NCI-H1105 (cell line): ENCODE measurements around the gene ACP2.

Experiments used
- DNase-seq: peaks from one replicate; lab custom pipeline; 2025; lab: John Stamatoyannopoulos, UW

The ACP2 gene

DNA sequence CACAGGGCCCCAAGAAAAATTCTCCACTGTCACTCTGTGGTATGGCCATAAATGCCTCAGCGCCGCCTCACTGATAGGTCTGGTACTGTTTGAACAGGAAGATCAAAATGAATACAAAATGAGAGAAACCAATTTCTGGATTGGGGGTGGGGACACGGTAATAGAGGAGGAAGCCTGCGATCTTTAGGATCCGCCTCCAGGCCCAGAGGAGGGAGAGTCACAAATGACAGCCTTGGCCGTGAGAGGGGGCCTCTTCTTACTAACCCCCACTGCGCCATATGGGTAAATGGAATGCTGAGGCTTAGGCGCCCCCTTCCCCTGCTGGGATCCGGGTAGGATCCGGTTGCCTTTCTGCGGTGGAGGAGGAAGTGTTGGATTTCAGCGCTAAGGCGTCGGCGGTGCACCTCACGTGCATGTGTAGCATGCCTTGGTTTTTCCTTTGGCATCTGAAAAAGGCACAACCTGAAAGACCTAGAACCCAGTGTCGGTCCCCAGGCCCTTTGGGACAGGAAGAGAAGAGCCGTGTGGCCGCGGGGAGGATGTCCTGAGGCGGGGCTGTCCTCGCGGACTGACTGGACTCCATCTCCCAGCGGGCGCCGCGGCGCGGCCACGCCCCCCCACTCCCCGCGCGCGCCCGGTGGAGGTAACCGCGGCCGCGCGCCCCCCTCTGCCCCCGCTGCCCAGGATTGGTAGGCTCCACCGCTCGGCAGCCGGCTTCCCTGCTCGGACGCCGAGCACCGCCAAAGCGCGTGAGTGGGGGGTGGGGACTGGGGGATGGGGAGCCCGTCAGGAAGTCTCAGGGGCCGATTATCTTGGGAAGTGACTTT, 20.6 kb upstream of the ACP2 start:
- peak; percentile 89 for DNase-seq

DNA sequence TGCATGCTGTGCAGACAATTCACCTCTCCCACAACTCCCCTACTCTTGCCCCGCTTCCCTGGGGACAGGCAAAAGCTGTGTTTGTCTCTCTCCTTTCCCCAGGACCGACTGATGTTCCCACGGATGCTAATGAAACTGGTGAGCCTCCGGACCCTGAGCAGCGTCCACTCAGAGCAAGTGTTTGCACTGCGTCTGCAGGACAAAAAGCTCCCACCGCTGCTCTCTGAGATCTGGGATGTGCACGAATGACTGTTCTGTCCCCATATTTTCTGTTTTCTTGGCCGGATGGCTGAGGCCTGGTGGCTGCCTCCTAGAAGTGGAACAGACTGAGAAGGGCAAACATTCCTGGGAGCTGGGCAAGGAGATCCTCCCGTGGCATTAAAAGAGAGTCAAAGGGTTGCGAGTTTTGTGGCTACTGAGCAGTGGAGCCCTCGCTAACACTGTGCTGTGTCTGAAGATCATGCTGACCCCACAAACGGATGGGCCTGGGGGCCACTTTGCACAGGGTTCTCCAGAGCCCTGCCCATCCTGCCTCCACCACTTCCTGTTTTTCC, 19.9 kb upstream of the ACP2 start:
- DNase-seq, result no peak

DNA sequence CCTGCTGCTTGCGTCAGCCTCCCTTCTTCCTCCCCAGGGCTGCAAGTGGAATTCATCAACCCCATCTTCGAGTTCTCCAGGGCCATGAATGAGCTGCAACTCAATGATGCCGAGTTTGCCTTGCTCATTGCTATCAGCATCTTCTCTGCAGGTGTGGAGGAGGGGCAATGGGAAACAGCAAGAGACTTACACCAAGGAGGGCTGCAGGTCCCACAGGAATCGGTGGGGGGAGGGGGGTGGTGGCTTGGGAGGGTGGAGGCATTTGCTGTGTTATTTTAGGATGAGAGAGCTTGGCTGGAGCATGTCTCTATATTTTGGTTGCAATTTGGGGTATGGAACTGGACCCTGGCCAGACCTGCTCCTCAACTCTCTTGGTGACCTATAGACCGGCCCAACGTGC, 19.3 kb upstream of the ACP2 start:
- no peak for DNase-seq

DNA sequence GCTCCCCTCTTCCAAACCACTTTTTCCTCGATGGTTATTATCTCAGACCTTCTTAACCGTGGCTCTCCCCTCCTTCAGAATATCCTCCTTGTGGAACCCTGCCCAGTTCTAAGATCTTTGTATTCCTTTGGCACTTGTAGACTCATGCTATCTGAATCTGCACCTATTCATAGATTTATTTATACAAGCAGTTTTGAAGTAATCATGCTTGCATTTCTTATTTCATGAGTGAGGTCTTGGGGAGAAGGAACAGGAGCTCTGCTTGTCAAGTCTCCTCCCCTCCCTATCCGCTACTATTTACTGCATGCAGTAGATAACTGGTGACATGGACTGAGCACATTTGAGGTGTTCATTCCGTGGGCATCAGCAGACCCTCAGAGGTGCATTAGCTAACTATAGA, 15.9 kb upstream of the ACP2 start:
- no peak for DNase-seq

DNA sequence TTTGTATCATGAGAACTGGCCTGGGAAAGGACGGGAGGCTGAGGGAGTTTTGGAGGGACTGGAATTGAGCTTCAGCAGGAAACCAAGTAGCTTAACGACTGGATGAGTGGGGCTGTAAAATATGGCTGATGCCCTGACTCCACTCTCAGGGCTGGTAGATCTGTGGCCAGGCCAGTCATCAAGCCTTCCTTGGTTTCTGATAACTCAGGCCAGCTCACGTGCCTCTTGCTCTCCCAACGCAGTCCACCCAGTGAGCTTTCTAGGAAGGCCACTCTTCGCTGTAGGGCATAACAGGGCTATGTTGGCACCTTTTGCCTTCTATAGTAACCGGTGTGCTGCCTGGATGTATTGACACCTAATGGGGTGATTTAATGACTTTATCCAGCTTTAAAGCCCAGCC, 15.5 kb upstream of the ACP2 start:
- no peak for DNase-seq

DNA sequence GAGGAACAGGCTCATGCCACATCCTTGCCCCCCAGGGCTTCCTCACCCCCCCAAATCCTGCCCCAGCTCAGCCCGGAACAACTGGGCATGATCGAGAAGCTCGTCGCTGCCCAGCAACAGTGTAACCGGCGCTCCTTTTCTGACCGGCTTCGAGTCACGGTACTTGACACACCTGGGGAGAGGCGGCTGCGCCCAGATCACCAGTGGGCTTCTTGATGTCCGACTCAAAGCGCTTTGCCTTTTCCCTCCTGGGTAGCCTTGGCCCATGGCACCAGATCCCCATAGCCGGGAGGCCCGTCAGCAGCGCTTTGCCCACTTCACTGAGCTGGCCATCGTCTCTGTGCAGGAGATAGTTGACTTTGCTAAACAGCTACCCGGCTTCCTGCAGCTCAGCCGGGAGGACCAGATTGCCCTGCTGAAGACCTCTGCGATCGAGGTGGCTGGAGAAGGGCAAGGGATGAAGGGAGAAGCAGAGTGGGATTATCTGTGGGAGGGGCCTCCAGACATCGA, 12.7 kb upstream of the ACP2 start:
- no peak for DNase-seq

DNA sequence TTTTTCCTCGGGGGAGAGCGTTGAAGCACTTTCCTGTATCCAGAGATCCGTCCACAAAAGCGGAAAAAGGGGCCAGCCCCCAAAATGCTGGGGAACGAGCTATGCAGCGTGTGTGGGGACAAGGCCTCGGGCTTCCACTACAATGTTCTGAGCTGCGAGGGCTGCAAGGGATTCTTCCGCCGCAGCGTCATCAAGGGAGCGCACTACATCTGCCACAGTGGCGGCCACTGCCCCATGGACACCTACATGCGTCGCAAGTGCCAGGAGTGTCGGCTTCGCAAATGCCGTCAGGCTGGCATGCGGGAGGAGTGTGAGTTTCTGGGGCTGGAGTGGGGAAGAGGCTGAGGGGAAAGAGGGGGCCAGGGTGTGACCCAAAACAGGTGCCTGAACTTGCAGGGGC, 11.8 kb upstream of the ACP2 start:
- DNase-seq, result no peak

DNA sequence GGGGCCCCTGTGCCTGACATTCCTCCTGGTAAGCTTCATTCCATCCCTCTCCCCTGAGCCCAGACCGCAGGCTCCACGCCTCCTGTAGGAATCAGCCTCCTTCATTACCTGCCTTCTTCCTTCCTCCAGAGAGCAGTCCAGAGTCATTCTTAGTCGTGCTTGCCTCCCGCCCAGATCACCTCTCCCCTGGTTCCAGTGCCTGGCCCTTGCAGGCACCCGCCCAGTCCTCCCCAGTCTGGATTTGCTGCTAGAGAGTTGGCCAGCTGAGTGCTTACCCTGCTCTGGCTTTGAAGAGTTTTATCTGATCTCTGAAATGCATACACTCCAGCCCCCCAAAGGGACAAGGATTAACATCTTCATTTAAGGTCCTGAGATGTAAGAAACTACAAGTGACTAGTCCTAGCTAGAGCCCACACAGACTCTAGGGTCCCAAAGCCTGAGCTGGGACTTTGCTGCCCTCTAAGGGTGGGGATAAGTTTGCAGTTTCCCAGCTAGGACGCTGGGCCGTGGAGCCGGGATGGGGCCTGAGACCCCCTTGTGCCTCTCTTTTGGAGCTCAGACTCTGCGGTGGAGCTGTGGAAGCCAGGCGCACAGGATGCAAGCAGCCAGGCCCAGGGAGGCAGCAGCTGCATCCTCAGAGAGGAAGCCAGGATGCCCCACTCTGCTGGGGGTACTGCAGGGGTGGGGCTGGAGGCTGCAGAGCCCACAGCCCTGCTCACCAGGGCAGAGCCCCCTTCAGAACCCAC, 10.8 kb upstream of the ACP2 start:
- DNase-seq, result no peak

DNA sequence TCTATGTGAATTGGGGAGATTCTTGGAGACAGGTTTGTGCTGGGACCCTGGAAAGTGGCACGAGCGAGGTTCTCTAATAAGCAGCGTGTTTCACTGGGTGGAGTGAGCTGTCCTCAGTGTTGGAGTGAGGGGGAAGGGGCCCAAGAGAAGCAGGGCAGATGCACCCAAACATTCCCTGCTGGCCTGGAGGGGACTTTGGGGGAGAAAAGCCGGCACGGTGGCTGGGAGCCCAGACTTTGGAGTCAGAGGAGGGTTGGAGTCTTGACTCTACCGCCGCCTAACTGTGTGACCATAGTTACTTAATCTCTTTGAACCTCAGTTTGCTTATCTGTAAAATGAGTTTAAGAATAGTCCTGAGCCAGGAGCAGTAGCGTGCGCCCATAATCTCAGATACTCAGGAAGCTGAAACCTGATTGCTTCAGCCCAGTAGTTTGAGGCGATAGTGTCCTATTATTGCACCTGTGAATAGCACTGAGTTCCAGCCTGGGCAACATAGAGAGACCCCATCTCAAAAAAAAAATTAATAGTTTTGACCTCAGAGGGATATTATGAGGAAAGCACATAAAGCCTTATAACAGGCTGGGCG, 9.8 kb upstream of the ACP2 start:
- no peak for DNase-seq

DNA sequence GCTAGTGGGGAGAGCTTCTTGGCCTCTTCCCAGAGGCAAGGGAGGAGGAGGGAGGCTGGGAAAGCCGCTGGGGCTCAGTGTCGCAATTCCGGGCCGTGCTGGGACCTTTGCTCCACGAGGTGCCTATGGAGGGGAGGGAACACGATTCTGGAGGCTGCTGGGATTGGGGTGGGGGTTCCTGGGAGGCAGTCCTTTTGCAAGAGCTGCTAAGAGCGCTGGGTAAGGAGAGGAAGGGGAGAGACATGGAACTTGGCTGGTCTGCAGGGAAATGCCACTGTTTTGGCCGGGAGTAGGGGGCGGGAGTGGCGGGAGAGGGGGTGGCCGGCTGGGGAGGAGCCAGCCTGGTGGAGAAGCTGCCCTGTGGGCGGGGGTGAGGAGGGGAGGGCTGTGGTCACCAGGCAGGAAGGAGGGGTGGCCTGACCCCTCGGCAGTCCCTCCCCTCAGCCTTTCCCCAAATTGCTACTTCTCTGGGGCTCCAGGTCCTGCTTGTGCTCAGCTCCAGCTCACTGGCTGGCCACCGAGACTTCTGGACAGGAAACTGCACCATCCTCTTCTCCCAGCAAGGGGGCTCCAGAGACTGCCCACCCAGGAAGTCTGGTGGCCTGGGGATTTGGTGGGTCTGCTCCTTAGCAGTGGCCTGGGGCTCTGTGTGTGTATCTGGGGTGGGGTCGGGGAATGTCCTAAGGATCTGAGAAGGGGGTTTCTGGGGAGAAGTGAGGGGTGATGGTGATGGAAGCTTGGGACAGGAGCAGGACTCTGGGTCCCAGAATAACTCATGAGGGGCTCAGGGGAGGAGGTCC, 9.1 kb upstream of the ACP2 start, which contains the start of gene NR1H3:
Gene NR1H3 (plus strand): TSS at position 480 of the 800 bp plus-strand sequence. CDS start 1,221 bp downstream, outside the sequence.
- DNase-seq, result no peak

DNA sequence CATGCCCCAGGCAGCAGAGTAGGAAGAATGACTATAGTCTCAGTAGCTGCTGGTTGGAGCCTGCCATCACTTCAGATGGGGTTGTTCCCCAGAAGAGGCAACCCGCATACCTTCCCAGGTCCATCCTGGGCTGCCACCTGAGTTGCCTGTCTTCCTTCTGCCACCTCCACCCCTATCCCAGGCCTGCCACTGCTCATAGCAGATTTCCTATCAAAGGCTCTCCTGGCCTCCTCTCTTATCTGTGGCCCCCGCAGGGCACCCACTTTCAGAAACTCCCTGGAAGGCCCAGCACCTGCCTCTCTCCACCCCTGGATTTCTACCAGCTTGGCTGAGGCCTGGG, 8.5 kb upstream of the ACP2 start:
- DNase-seq, result no peak

DNA sequence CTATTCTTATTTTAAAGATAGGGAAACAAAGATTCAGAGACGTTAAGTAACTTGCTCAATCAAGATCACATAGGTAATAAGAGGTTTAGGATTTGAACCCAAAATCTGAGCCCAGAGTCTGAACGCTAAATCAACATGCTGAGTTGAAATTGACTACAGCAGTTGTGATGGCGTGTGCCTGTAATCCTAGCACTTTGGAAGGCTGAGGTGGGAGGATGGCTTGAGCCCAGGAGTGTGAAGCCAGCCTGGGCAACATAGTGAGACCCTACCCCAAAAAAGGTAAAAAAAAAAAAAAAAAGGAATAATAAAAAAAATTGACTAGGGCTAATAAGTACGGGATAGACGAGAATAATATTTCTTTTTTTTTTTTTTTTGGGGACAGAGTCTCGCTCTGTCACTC, 7.8 kb upstream of the ACP2 start:
- no peak for DNase-seq

DNA sequence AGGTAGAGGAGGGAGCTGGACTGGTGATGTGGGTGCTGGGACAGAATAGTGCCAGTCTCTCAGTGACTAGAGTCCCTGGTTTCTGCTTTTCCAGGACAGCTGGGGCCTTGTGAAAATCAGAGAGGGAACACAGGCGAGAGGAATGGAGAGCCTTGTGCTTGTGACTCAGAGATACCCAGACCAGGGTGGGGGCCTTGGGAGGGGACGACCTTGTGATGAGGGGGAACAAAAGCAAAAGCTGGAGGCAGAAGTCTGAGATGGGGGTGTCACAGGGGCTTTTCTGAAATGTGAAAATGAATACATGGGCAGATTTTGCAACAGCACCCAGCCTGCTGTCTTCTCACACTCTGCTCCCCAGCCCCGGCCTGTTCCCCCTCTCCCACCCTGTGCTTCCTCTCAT, 5.8 kb upstream of the ACP2 start:
- DNase-seq, result no peak

DNA sequence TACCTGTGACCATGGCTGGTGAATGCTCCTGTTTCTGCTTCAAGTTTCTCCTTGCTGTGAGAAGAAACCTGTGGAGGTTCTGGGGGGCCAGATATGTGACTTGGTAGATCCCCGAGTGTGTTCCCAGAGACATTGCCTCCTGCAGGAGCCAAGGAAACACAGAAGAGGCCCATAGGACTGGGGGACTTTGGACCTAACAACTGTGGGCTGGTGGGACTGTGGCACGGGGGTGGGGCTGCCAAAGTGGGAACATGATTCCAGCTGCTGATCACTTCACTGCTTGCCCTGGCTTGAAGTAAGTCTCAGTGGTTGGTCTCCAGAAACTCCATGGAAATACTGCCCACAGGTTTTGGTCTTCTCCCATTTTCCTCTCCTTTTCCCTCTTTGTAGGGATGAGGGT, 5.0 kb upstream of the ACP2 start:
- DNase-seq, result no peak

DNA sequence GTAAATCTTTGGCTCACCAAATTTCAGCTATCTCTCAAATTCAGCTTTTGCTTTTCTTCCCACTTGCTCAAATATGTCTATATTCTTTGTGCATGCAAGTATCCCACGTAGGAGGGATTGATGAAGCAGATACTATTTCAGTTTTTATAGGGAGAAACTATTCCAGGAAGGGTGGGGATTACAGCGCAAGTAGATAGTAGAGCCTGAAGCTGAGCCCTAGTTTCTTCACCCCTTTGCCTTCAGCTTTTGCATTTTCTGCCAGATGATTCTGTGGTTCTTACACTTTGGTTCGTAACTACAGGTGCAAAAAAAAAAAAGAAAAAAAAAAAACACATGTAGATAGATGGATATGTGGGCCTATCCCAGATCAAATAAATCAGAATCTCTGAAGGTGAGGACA, 3.1 kb upstream of the ACP2 start:
- no peak for DNase-seq

DNA sequence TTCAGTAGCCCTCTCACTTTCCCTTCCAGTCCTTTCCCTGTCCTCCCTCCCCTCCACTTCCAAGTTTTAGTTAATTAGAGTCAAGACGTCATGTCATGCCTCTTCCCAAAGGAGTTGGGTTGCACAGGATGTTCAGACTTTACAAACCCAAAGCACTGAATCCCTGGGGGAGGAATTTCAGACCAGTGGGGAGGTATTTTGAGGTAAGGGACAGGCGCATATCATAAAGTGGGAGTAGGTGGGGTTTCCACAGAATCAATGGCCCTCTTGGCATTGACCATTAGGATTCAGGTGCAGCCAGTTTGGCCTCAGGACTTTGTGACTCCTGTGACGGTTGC, 733 bp upstream of the ACP2 start:
- DNase-seq, result no peak

DNA sequence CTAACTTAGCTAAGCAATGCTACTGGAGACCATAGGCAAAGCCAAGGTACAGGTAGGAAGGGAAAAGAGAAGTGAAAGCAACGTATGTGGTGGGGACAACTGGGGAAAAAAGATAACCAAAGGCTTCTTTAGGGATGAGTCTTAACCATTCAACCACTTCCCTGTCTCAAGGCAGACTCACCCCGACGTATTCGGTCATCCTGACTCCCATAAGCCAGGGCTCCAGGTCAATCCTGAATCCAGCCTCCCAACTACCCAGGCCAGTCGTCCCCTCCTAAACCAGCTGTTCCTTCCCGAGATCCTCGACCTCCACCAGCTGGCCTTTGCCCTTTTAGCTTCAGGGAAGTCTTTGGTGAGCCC, 330 bp downstream of the ACP2 start:
- no peak for DNase-seq

DNA sequence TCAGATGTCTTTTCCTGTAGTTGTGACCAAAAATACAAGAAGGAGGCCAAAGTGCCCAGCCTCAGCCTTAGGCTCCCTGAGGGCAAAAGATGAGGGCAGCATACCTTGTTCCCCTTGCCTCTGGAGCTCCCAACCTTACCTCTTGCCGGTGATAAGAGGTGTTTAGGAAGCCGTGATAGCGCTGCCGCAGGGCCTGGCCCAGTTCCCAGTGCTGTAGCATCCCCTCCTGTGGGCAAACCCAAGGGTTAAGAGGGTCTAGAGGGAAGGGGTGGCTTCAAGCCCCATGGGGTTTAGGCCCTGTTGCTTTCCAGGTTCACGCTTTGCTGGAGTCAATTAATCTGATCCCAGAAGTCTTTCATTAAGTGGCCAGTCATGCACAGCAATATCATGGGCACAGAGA, 1.1 kb downstream of the ACP2 start:
- DNase-seq, result no peak

DNA sequence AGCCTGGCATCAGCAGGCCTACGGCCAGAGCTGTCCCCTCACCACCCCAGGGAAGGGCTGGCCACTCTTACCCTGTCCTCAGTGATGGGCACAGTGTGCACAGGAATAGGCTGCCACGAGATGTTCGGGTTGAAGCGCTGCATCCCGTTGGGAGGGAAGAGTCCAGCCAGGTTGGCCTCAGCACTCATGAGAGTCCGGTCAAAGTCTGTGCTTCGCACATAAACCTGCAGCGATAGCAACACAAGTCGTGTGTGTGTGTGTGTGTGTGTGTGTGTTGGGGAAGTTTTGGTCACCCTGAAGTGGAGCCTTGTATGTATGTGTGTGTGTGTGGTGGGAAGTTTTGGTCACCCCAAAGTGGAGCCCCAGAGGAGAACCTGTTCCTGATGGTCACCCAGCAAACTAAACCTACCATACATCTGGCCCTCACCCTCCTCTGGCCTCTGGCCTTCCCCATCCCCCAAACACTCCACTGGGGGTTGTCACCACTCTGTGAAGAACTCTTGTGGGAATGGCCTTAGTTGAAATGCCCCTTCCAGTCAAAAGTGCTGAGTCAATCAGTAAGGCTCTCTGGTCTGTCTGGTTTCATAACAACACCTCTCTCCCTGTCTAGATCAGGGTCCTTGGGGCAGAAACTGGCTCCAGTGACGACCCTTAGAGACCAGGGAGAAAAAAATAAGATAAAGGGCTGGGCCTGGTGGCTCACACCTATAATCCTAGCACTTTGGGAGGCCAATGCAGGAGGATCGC, 2.8 kb downstream of the ACP2 start:
- DNase-seq, result no peak

DNA sequence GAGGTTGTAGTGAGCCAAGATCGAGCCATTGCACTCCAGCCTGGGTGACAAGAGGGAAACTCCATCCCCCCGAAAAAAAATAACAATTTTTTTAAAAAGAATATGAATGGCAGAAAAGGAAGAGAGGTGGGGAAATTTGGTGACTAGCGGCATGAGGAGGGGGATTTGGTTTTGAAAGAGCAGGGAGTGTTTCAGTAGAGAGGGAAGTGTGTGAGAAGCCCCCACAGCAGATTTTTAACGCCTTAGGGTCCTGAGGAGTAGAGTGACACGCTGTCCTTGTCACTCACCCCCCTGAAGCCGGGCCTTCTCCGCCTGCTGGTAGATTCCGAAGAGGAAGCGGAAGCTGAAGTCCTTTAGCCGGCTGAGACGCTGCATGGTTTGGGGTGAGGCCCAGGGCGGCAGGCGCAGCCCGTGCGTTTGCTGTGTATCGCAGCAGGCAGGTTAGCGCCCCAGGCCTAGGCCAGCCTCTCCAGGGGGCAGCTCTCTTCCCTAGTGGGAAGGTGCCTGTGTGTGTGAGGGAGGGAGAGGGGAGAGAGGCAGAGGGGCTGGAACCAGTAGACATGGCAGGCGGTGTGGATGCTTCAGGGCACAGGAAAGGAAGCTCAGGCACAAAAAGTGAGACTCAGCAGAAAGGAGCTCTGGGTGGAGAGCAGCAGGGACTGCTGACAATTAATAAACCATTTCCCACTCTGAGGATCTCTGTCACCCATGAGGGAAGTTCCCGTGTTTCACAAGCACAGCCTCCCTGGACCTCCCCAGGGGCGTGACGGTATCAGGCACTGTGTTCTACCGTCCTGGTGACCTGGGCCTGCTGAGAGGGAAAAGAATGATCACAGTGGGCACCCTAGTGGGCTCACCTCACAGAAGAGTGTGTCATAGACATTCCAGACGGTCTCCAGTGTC, 3.9 kb downstream of the ACP2 start:
- DNase-seq, result no peak
